AG04449 (cell line): ENCODE measurements around the gene OR2M2.

ENCODE experiments used
- CTCF ChIA-PET: fragments of 350-600 bp; formaldehyde crosslinking; extraction: SDS; loops from one replicate; lab custom pipeline; 2021; ENCODE audit warnings: antibody characterized with exemption; lab: Yijun Ruan, JAX
- POLR2A ChIA-PET: fragments of 400-600, 350-600 bp; formaldehyde crosslinking; extraction: SDS; loops from one replicate; lab custom pipeline; 2020; ENCODE audit warnings: antibody characterized with exemption, inconsistent platforms; lab: Yijun Ruan, JAX
- DNase-seq: peaks from one replicate; pipeline ENCODE4 v3.0.0-alpha.2; 2010; ENCODE audit warnings: low read depth, low spot score
- H3K4me3 ChIP-seq: 2 replicates; pipeline ENCODE4 v1.5.1; 2011; ENCODE audit warnings: low read depth, mild to moderate bottlenecking, control low read depth, low read length
- TF ChIP-seq, protein P1 (sequence below): IDR thresholded peaks from one replicate; pipeline ENCODE4 v1.5.1; 2011; ENCODE audit warnings: mild to moderate bottlenecking, moderate library complexity, low read length, control low read depth, inconsistent platforms; ENCODE audit not compliant: insufficient read depth; ENCODE audit errors: missing control alignments

The OR2M2 gene

DNA sequence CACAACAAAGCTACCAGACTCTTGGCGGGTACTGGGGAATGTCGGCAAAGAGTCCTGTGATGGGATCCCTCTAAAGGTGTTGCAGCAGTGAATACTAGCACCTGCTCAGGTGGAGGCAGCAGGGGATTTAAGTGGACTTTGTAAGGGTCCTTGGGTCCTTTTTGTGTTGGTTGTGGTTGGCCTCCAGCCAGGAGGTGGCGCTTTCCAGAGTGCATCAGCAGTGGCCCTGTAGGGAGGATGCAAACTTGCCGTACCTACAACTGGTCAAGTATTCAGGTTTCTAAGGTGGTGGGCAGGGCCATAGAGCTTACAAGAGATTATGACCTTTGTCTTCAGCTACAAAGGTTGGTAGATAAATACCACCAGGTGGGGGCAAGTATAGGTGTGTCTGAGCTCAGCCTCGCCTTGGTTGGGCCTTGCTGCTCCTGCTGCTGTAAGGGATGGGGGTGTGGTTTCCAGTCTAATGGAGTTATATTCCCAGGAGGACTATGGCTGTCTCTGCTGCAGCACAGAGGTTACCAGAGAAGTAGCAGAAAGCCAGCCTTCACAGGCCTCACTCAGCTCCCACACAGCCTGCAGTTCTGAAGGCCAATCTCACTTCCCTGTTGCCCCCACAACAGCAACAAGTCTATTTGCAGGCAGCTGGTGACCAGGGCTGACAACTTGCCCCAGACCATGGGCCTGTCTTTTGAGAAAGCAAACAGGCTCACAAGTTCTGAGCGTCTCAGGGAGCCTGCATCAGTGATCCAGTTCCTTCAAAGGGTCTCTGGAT lies 22.4 kb upstream of the OR2M2 start:
- CTCF ChIA-PET = no interaction called here
- no peak overlapping the region for H3K4me3 ChIP-seq
- no peak for DNase-seq
- TF ChIP-seq, protein P1, sequence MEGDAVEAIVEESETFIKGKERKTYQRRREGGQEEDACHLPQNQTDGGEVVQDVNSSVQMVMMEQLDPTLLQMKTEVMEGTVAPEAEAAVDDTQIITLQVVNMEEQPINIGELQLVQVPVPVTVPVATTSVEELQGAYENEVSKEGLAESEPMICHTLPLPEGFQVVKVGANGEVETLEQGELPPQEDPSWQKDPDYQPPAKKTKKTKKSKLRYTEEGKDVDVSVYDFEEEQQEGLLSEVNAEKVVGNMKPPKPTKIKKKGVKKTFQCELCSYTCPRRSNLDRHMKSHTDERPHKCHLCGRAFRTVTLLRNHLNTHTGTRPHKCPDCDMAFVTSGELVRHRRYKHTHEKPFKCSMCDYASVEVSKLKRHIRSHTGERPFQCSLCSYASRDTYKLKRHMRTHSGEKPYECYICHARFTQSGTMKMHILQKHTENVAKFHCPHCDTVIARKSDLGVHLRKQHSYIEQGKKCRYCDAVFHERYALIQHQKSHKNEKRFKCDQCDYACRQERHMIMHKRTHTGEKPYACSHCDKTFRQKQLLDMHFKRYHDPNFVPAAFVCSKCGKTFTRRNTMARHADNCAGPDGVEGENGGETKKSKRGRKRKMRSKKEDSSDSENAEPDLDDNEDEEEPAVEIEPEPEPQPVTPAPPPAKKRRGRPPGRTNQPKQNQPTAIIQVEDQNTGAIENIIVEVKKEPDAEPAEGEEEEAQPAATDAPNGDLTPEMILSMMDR = no peak
- POLR2A ChIA-PET = no interaction called here

DNA sequence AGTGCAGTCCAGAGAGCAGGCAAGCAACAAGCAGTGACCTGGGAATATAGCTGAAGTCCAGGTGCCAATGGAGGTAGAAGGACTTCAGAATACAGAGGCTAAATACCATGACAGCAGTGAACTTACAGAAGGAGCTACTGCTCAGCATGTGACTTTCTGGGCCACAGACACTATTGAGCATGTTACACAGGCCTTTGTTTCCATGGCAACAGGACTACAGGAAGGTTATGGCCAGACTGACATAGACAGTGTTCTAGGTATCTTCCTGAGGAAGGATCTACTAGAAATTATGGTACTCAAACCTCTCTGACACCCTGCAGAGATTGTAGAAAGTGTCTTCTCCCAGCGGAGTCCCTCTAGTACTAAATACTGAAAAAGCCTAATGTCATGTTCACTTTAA lies 18.7 kb upstream of the OR2M2 start:
- H3K4me3 ChIP-seq = no peak overlapping the region
- no peak for DNase-seq
- POLR2A ChIA-PET = no interaction called here
- TF ChIP-seq, protein P1 = no peak
- CTCF ChIA-PET = no interaction called here

DNA sequence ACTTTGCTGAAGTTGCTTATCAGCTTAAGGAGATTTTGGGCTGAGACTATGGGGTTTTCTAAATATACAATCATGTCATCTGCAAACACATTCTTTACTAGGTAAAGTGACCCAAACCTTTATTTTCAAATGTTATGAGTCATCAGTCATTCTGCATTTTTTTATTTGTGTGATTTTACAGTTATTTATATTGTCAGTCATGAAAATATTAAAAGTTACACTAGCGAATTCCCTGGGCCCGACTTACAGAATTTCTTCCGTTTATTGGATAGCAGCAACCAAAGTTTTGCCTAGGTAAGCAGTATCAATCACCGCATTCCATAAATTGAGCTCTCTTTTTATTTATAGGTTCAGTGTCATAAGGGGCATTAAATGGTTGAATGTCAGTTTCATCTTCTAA lies 15.9 kb upstream of the OR2M2 start:
- H3K4me3 ChIP-seq = no peak overlapping the region
- TF ChIP-seq, protein P1 = no peak
- DNase-seq = no peak
- ChIA-PET POLR2A (no interaction called here), CTCF (no interaction called here)

DNA sequence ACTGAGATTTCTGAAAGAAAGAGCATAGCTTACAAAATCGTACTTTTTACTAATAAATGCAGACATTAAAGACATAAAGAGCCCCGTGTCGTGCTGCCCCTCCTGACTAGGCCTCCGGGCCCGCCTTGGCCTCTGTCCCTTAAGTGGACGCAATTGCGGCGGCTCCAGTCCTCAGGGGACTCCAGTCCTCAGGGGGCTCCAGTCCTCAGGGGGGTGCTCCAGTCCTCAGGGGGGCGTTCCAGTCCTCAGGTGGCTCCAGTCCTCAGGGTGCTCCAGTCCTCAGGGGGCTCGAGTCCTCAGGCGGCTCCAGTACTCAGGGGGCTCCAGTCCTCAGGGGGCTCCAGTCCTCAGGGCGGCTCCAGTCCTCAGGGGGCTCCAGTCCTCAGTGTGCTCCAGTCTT lies 10.6 kb upstream of the OR2M2 start:
- POLR2A ChIA-PET = no interaction called here
- no peak overlapping the region for H3K4me3 ChIP-seq
- TF ChIP-seq, protein P1 = no peak
- DNase-seq = no peak
- CTCF ChIA-PET = no interaction called here

DNA sequence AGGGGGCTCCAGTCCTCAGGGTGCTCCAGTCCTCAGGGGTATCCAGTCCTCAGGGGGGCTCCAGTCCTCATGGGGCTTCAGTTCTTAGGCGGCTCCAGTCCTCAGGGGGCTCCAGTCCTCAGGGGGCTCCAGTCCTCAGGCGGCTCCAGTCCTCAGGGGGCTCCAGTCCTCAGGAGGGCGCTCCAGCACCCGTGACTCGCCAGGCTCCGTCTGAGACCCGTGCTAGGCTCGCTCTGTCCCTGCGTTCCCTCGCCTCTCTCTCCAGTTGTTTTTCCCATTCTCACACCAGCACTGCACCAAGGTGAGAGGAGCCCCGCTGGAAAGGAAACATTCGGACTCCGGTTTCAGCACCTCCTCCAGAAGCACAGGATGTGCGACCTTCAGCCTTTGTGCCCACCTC lies 9.4 kb upstream of the OR2M2 start:
- DNase-seq = no peak
- TF ChIP-seq, protein P1 = no peak
- no peak overlapping the region for H3K4me3 ChIP-seq
- ChIA-PET POLR2A (no interaction called here), CTCF (no interaction called here)

DNA sequence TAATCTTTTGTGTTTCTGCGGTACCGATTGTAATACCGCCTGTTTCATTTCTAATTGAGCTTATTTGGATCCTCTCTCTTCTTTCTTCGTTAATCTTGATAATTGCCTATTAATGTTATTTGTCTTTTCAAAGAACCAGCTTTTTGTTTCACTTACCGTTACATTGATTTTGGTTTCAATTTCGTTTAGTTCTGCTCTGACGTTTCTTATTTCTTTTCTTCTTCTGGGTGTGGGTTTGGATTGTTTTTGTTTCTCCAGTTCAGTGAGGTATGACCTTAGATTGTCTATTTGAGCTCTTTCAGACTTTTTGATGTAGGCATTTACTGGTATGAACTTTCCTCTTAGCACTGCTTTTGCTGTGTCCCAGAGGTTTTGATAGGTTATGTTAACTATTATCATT lies 9.4 kb downstream of the OR2M2 start:
- TF ChIP-seq, protein P1 = no peak
- CTCF ChIA-PET = no interaction called here
- no peak for DNase-seq
- POLR2A ChIA-PET = no interaction called here
- no peak overlapping the region for H3K4me3 ChIP-seq
